Ishikawa (cell line): ENCODE data around the gene CEMIP2.

ENCODE experiments used
- CEBPB ChIP-seq: IDR thresholded peaks from 2 replicates; pipeline ENCODE4 v1.6.1; 2012
- CREB1 ChIP-seq: IDR thresholded peaks from 2 replicates; pipeline ENCODE4 v1.6.1; 2012; ENCODE audit warnings: low read depth
- EGR1 ChIP-seq: IDR thresholded peaks from 2 replicates; pipeline ENCODE4 v1.6.1; 2012
- EP300 ChIP-seq: IDR thresholded peaks from 2 replicates; pipeline ENCODE4 v1.6.1; 2012; ENCODE audit warnings: borderline replicate concordance
- FOXM1 ChIP-seq: IDR thresholded peaks from 2 replicates; pipeline ENCODE4 v1.6.1; 2012; ENCODE audit warnings: low read depth, borderline replicate concordance
- MAX ChIP-seq: IDR thresholded peaks from 2 replicates; pipeline ENCODE4 v1.6.1; 2012
- NFIC ChIP-seq: IDR thresholded peaks from 2 replicates; pipeline ENCODE4 v1.6.1; 2012
- RAD21 ChIP-seq: IDR thresholded peaks from 2 replicates; pipeline ENCODE4 v1.6.1; 2012; ENCODE audit warnings: low read depth
- REST ChIP-seq: IDR thresholded peaks from 2 replicates; pipeline ENCODE4 v1.6.1; 2012; ENCODE audit warnings: low read depth, mild to moderate bottlenecking
- TAF1 ChIP-seq: IDR thresholded peaks from 2 replicates; pipeline ENCODE4 v1.6.1; 2012; ENCODE audit warnings: low read depth, mild to moderate bottlenecking
- TCF12 ChIP-seq: IDR thresholded peaks from 2 replicates; pipeline ENCODE4 v1.6.1; 2012; ENCODE audit warnings: low read depth
- TEAD4 ChIP-seq: IDR thresholded peaks from 2 replicates; pipeline ENCODE4 v1.6.1; 2012
- USF1 ChIP-seq: IDR thresholded peaks from 2 replicates; pipeline ENCODE4 v1.6.1; 2012
- YY1 ChIP-seq: IDR thresholded peaks from 2 replicates; pipeline ENCODE4 v1.6.1; 2012; ENCODE audit warnings: low read depth
- ZBTB7A ChIP-seq: IDR thresholded peaks from 2 replicates; pipeline ENCODE4 v1.6.1; 2012; ENCODE audit warnings: low read depth

The CEMIP2 gene

GRCh38 chr9:71781391-71781790 lies 13.1 kb upstream of the CEMIP2 start:
- no peak for TF ChIP-seq CEBPB
- TF ChIP-seq TAF1: no peak
- TF ChIP-seq USF1: no peak
- no peak for TF ChIP-seq RAD21
- TF ChIP-seq TEAD4: no peak
- TF ChIP-seq TCF12: no peak
- TF ChIP-seq NFIC: no peak
- TF ChIP-seq CREB1: no peak

- no peak for TF ChIP-seq CREB1
- TF ChIP-seq EP300: no peak
- TF ChIP-seq YY1: no peak
- no peak for TF ChIP-seq EGR1
- no peak for TF ChIP-seq FOXM1
- no peak for TF ChIP-seq ZBTB7A
- TF ChIP-seq NFIC: no peak
- no peak for TF ChIP-seq RAD21
- TF ChIP-seq REST: no peak
Measured at GRCh38 chr9:71780953-71781352, 12.6 kb upstream of the CEMIP2 start.

- TF ChIP-seq NFIC (no peak), TEAD4 (no peak), FOXM1 (no peak), USF1 (no peak), CEBPB (no peak), EGR1 (no peak), TCF12 (no peak), TAF1 (no peak), ZBTB7A (no peak), EP300 (no peak)
Measured at GRCh38 chr9:71778085-71778484, 9.8 kb upstream of the CEMIP2 start.

GRCh38 chr9:71774920-71775319 lies 6.6 kb upstream of the CEMIP2 start:
- TF ChIP-seq TAF1: no peak

- TF ChIP-seq TEAD4 (no peak), CEBPB (no peak), NFIC (no peak), FOXM1 (no peak), ZBTB7A (no peak), TCF12 (no peak), EGR1 (no peak), TAF1 (no peak), EP300 (no peak), USF1 (no peak), REST (no peak), YY1 (no peak), RAD21 (no peak), MAX (no peak), CREB1 (no peak)
Measured at GRCh38 chr9:71772726-71773125, 4.4 kb upstream of the CEMIP2 start.

- TF ChIP-seq CEBPB (no peak), YY1 (no peak), REST (no peak), TEAD4 (no peak), EGR1 (no peak), USF1 (no peak), EP300 (no peak), ZBTB7A (no peak), TCF12 (no peak), TAF1 (no peak), NFIC (no peak), FOXM1 (no peak), MAX (no peak), RAD21 (no peak), CREB1 (no peak)
Measured at GRCh38 chr9:71770170-71770569, 1.9 kb upstream of the CEMIP2 start.
